SU-DHL-6 (cell line): ENCODE measurements around the gene WWP2.
"Not testable (repeated sequence)": the region's sequence is repeated elsewhere in the genome, so short reads cannot be mapped to it uniquely, and the experiment has no call there.

Experiments
- EZH2phosphoT487 ChIP-seq: fragments of 200-600 bp; sonication (generic), shearing (Covaris generic); conservative IDR thresholded peaks from 2 replicates; pipeline ENCODE4 v1.6.1; 2018; ENCODE audit warnings: mild to moderate bottlenecking, antibody characterized with exemption, low read length, moderate library complexity, mixed read lengths
- TF ChIP-seq, protein P1 (sequence below): fragments of 200-600 bp; sonication (generic); IDR thresholded peaks from one replicate; pipeline ENCODE4 v1.5.1; 2017; ENCODE audit warnings: antibody characterized with exemption, mild to moderate bottlenecking, low read length, moderate library complexity; ENCODE audit not compliant: insufficient read depth, poor library complexity, severe bottlenecking

DNA sequence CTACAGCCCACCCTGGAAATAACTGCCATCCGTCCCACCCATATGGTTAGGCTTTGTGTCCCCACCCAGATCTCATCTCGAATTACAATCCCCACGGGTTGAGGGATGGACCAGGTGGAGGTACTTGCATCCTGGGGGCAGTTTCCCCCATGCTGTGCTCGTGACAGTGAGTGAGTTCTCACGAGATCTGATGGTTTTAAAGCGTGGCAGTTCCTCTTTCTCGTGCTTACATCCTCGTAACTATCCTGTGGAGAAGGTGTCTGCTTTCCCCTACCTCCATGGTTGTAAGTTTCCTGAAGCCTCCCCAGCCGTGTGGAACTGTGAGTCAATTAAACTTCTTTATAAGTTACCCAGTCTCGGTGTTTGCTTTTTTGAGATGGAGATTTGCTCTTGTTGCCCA lies 206.0 kb downstream of the WWP2 start:
- TF ChIP-seq, protein P1, sequence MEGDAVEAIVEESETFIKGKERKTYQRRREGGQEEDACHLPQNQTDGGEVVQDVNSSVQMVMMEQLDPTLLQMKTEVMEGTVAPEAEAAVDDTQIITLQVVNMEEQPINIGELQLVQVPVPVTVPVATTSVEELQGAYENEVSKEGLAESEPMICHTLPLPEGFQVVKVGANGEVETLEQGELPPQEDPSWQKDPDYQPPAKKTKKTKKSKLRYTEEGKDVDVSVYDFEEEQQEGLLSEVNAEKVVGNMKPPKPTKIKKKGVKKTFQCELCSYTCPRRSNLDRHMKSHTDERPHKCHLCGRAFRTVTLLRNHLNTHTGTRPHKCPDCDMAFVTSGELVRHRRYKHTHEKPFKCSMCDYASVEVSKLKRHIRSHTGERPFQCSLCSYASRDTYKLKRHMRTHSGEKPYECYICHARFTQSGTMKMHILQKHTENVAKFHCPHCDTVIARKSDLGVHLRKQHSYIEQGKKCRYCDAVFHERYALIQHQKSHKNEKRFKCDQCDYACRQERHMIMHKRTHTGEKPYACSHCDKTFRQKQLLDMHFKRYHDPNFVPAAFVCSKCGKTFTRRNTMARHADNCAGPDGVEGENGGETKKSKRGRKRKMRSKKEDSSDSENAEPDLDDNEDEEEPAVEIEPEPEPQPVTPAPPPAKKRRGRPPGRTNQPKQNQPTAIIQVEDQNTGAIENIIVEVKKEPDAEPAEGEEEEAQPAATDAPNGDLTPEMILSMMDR: not testable (repeated sequence)
- TF ChIP-seq EZH2phosphoT487: not testable (repeated sequence)
